ENCODE measurements around the gene FCHSD1. TPM values are rescaled to one million over a fixed set of nuclear protein-coding genes. Genes with fewer than 3 reads are reported as not detected.

FCHSD1 gene
- total and polyA plus RNA-seq, 10 of the 15 experiments (the other 5 are each of a cell fraction or from before 2014, with no cell fraction given): 0.97 to 22.8 (median 10.7) TPM

DNA sequence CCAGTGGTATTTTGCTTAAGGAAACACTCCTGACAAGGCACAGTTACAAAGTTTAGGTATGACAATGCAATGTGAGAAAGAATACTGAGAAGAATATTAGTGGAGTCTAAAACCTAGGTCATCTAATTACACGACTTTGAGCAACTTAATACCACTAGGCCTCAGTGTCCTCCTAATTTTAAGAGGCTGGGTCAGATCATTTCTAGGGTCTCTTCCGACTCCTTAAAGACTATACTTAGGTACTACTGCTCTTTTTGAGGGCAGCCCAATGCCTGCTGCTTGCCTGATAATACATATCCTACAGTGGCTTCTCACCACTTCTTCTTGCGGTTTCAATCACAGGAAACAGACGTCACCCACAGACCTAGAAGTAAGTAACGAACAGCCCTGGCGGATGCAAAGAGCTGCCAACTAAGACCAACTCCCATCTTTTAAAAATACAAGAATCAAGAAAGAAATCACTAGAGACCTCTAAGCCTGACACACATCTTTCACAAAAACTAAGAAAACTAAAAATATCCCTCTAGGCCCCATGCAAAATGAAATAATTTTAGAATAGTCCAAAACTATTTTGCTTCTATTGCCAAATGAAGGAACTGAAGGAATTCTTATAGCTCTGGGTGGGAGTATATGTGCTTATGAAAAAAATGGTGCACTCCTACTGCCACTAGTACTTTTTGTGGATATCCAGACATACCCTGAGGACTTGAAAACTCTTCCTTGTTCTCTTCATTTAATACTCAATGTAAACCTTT, 45.5 kb downstream of the FCHSD1 start (continued):
- TF ChIP-seq EP300 (IDR thresholded peaks at IDR 0.05; ENCODE audit: borderline replicate concordance in 1 of 2, control insufficient read depth in 1 of 2, low read depth in 2 of 2, low read length in 2 of 2): peak; percentile 58 to 81
- TF ChIP-seq, protein P1, sequence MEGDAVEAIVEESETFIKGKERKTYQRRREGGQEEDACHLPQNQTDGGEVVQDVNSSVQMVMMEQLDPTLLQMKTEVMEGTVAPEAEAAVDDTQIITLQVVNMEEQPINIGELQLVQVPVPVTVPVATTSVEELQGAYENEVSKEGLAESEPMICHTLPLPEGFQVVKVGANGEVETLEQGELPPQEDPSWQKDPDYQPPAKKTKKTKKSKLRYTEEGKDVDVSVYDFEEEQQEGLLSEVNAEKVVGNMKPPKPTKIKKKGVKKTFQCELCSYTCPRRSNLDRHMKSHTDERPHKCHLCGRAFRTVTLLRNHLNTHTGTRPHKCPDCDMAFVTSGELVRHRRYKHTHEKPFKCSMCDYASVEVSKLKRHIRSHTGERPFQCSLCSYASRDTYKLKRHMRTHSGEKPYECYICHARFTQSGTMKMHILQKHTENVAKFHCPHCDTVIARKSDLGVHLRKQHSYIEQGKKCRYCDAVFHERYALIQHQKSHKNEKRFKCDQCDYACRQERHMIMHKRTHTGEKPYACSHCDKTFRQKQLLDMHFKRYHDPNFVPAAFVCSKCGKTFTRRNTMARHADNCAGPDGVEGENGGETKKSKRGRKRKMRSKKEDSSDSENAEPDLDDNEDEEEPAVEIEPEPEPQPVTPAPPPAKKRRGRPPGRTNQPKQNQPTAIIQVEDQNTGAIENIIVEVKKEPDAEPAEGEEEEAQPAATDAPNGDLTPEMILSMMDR (IDR thresholded peaks at IDR 0.05 in 2 of 3, conservative IDR thresholded peaks at IDR 0.05 in 1 of 3; ENCODE audit: control insufficient read depth in 2 of 3, extremely low read depth in 1 of 3, insufficient read depth in 1 of 3, low read depth in 3 of 3, low read length in 3 of 3): no peak

DNA sequence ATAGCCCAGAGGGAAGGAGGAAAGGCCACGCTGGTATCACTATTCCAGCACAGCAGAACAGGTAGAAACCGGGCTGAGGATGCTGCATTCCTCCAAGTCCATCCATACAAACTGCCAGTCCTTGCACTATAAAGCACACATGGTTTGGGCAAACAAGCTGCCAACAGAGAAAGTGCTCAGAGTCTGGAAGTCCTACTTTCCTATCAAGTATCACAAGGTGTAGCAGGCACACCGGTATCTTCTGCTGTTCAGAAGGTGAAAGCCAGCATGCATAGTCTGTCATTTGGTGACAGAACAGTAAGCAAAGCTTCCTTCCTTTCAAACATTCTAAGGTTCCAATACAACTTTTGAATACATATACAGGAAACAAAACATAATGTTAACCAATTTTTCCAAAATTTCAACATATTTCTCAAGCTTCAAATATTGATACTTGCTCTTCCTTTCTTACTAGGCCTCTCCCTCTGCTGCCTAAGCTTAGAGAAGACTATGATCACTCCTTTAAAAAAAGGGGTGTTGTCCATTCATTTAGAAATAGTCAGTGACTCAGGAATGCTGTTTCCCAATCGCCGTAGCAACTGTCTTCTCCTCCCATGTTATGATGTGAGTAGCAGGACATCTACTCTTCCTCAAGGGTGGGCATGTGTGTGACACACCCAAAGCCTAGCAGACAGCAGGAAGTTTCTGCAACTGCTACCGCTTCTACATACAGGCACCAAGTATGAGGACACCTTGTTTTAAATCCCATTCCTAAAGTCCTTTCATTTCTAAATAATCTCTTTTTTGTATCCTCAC, 47.1 kb downstream of the FCHSD1 start:
- H3K27ac ChIP-seq (ENCODE audit: control insufficient read depth, insufficient read depth): peak overlapping the region; percentile 77
- no peaks in the 10 kb centered on the region for H4K20me1 ChIP-seq (ENCODE audit: control insufficient read depth, insufficient read depth)
- H3K27me3 ChIP-seq (replicated peaks in 1 of 2; ENCODE audit: control insufficient read depth in 2 of 2, insufficient read depth in 2 of 2, low read length in 1 of 2): no peaks in the 10 kb centered on the region
- RAD21 ChIA-PET (ENCODE audit: unreplicated experiment): interaction anchor here (1.0 to 5.0 kb wide), 7 partner anchors 11 to 33 kb away, joined by 3 to 45 read pairs (median 4); partner anchors contain the start of genes DIAPH1, HDAC3 and RELL2
- in situ Hi-C loops (cut with MboI) (loop anchor here (25.0 kb wide), 2 partner anchors 1192 to 1567 kb away; partner anchors contain the start of genes ANKHD1 and NRG2), intact Hi-C loops (cut with micrococcal nuclease; ENCODE audit: unreplicated experiment) (no loop called here)
- no peak for FAIRE-seq
- no peaks in the 10 kb centered on the region; a peak in 1 of 4 replicates for H3K36me3 ChIP-seq (ENCODE audit: control insufficient read depth in 2 of 2, insufficient read depth in 2 of 2, low read length in 1 of 2)
- DNase-seq (ENCODE audit: low read depth, low spot score): no peak
- peak overlapping the region; percentile 68 for H3K4me2 ChIP-seq (ENCODE audit: control insufficient read depth, insufficient read depth)
- no peak for ATAC-seq
- SMC1A ChIA-PET (ENCODE audit: uncharacterized antibody, unreplicated experiment): interaction anchor here (0.8 to 8.6 kb wide), 4 partner anchors 11 to 31 kb away, joined by 3 to 199 read pairs (median 42); partner anchors contain the start of genes DIAPH1, HDAC3 and RELL2
- no peak overlapping the region for H2AFZ ChIP-seq (ENCODE audit: control insufficient read depth, low read depth, low read length)
- 3% methylated on average over 6 of the region's 6 CpGs for WGBS (ENCODE audit: insufficient coverage, insufficient replicate concordance, low lambda C conversion rate, missing lambda C conversion rate)
- no TSS peak for BruUV-seq (replicated peaks)
- no peaks in the 10 kb centered on the region for H3K9me3 ChIP-seq (replicated peaks; ENCODE audit: control insufficient read depth, insufficient read depth, low read length)
- peaks cover 86% of the 10 kb centered on the region for H3K79me2 ChIP-seq (ENCODE audit: control insufficient read depth, insufficient read depth, low read length)
- POLR2A ChIA-PET: interaction anchor here (0.8 to 3.5 kb wide), 6 partner anchors 13 to 34 kb away, joined by 3 to 17 read pairs (median 6); partner anchors contain the start of genes DIAPH1, HDAC3 and RELL2
- H3K4me3 ChIP-seq: peak overlapping the region; percentile 21; the same call in 1 of the 2 replicates
- CTCF ChIA-PET: interaction anchor here (2.2 to 10.9 kb wide), 5 partner anchors 12 to 40 kb away, joined by 7 to 172 read pairs (median 10); partner anchors contain the start of gene DIAPH1
- H3K4me1 ChIP-seq (ENCODE audit: control insufficient read depth, insufficient read depth, low read length): peaks cover 36% of the 10 kb centered on the region
- H3K9ac ChIP-seq (ENCODE audit: control insufficient read depth, insufficient read depth, low read length): no peak overlapping the region
- TF ChIP-seq, protein P2, sequence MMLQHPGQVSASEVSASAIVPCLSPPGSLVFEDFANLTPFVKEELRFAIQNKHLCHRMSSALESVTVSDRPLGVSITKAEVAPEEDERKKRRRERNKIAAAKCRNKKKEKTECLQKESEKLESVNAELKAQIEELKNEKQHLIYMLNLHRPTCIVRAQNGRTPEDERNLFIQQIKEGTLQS (IDR thresholded peaks at IDR 0.05; ENCODE audit: borderline replicate concordance, extremely low read depth, low read depth, low read length): no peak
- TF ChIP-seq FOXM1 (IDR thresholded peaks at IDR 0.05; ENCODE audit: low read depth, low read length) (no peak), NR2F1 (conservative IDR thresholded peaks at IDR 0.05) (no peak)
- TF ChIP-seq, protein P3, sequence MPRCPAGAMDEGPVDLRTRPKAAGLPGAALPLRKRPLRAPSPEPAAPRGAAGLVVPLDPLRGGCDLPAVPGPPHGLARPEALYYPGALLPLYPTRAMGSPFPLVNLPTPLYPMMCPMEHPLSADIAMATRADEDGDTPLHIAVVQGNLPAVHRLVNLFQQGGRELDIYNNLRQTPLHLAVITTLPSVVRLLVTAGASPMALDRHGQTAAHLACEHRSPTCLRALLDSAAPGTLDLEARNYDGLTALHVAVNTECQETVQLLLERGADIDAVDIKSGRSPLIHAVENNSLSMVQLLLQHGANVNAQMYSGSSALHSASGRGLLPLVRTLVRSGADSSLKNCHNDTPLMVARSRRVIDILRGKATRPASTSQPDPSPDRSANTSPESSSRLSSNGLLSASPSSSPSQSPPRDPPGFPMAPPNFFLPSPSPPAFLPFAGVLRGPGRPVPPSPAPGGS (IDR thresholded peaks at IDR 0.05; ENCODE audit: borderline replicate concordance, insufficient read depth, low read depth, low read length, poor library complexity, severe bottlenecking): no peak
- TF ChIP-seq, protein P4, sequence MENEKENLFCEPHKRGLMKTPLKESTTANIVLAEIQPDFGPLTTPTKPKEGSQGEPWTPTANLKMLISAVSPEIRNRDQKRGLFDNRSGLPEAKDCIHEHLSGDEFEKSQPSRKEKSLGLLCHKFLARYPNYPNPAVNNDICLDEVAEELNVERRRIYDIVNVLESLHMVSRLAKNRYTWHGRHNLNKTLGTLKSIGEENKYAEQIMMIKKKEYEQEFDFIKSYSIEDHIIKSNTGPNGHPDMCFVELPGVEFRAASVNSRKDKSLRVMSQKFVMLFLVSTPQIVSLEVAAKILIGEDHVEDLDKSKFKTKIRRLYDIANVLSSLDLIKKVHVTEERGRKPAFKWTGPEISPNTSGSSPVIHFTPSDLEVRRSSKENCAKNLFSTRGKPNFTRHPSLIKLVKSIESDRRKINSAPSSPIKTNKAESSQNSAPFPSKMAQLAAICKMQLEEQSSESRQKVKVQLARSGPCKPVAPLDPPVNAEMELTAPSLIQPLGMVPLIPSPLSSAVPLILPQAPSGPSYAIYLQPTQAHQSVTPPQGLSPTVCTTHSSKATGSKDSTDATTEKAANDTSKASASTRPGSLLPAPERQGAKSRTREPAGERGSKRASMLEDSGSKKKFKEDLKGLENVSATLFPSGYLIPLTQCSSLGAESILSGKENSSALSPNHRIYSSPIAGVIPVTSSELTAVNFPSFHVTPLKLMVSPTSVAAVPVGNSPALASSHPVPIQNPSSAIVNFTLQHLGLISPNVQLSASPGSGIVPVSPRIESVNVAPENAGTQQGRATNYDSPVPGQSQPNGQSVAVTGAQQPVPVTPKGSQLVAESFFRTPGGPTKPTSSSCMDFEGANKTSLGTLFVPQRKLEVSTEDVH (IDR thresholded peaks at IDR 0.05; ENCODE audit: low read depth, partially characterized antibody): no peak
